MG63 (cell line): Measurements from ENCODE around the gene METAP2. TPM values are rescaled to one million over a fixed set of nuclear protein-coding genes. Genes with fewer than 3 reads are reported as not detected.
A peak's percentile ranks its signal among the peaks of the same experiment; 100 is the strongest.
"Not testable (repeated sequence)": the region's sequence is repeated elsewhere in the genome, so short reads cannot be mapped to it uniquely, and the experiment has no call there.

Experiments
- DNase-seq: peaks from one replicate; pipeline ENCODE4 v3.0.0-alpha.2; 2020
- H3K27me3 ChIP-seq: fragments of 250-450 bp; sonication (Bioruptor Pico); 2 replicates; pipeline ENCODE4 v1.5.1; 2020; ENCODE audit warnings: mild to moderate bottlenecking, moderate library complexity
- H3K36me3 ChIP-seq: fragments of 250-450 bp; sonication (Bioruptor Pico); 2 replicates; pipeline ENCODE4 v1.5.1; 2020; ENCODE audit warnings: mild to moderate bottlenecking, moderate library complexity
- H3K4me3 ChIP-seq: fragments of 250-450 bp; sonication (Bioruptor Pico); 2 replicates; pipeline ENCODE4 v1.5.1; 2020; ENCODE audit warnings: mild to moderate bottlenecking, moderate library complexity
- H3K9me3 ChIP-seq: fragments of 250-450 bp; sonication (Bioruptor Pico); 2 replicates; pipeline ENCODE4 v1.5.1; 2020; ENCODE audit warnings: mild to moderate bottlenecking, moderate library complexity
- total RNA-seq: library from RNA; depleted of rRNA; stranded (reverse); fragments of >200 nt; shearing (Covaris generic); gene quantifications from 2 replicates; pipeline ENCODE4 v1.2.3, GENCODE V29; 2014; ENCODE audit warnings: low replicate concordance; rRNA removed

The METAP2 gene
- total RNA-seq = 80.8 and 142 TPM in 2 replicates

- Histone ChIP-seq H3K4me3 (peak within 1 kb of the TSS; percentile 96), H3K27me3 (no peaks in the 10 kb centered on the region), H3K9me3 (no peaks in the 10 kb centered on the region), H3K36me3 (peaks cover 39% of the 10 kb centered on the region)
- peak; percentile 98 for DNase-seq
Measured at GRCh38 chr12:95473884-95474659, at the start of gene METAP2. METAP2 (plus strand) TSS chr12:95474152; CDS start chr12:95474180, 28 bp downstream.

GRCh38 chr12:95424271-95424994, 49.5 kb upstream of the METAP2 start:
- H3K9me3 ChIP-seq = no peaks in the 10 kb centered on the region
- H3K4me3 ChIP-seq = no peak overlapping the region
- no peak for DNase-seq
- no peaks in the 10 kb centered on the region for H3K36me3 ChIP-seq
- H3K27me3 ChIP-seq = no peaks in the 10 kb centered on the region

- no peak for DNase-seq
Measured at GRCh38 chr12:95429172-95429510, 44.8 kb upstream of the METAP2 start.

DNA sequence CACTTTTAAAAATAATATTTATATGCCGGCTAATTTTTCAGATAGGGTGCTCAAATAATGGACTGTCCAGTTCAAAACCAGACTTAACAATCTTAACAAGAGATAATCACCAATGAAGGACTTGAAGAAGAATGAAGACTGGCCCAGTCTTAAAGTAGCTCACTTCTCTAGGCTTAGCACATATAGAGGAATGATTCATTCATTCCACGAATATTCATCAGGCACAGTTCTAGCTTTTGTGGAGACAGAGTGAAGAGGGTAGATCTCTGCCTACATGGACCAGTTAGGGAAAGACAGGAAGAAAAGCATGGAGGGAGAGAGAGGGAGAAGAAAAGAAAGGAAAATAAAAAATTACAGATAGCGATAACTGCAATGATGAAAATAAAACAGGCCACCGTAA, 42.8 kb upstream of the METAP2 start:
- no peak for DNase-seq
- Histone ChIP-seq H3K27me3 (no peaks in the 10 kb centered on the region), H3K4me3 (no peak overlapping the region), H3K36me3 (no peaks in the 10 kb centered on the region), H3K9me3 (no peaks in the 10 kb centered on the region)

More at GRCh38 chr12:95429172-95429510, 44.8 kb upstream of the METAP2 start:
- Histone ChIP-seq H3K9me3 (no peaks in the 10 kb centered on the region), H3K4me3 (no peak overlapping the region), H3K27me3 (no peaks in the 10 kb centered on the region), H3K36me3 (no peaks in the 10 kb centered on the region)

DNA sequence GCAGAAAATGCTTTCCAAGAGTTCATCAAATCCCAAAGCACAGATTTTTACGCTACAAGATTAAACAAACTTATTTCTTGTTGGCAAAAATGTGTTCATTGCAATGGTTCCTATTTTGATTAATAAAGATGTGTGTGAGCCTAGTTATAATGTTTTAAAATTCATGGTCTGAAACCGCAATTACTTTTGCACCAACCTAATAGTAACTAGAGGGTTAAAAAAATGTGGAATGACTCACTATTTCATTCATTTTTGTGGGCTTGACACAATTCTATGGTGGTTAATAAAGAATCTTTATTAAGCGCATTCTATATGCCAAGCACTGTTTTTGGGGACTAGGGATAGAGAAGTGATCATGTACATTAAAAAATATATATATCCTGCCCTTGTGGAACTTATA, 38.6 kb upstream of the METAP2 start:
- H3K36me3 ChIP-seq = no peaks in the 10 kb centered on the region
- no peak for DNase-seq
- no peaks in the 10 kb centered on the region for H3K27me3 ChIP-seq
- H3K4me3 ChIP-seq = no peak overlapping the region
- H3K9me3 ChIP-seq = no peaks in the 10 kb centered on the region

- Histone ChIP-seq H3K36me3 (no peaks in the 10 kb centered on the region), H3K4me3 (no peak overlapping the region), H3K27me3 (no peaks in the 10 kb centered on the region), H3K9me3 (no peaks in the 10 kb centered on the region)
- DNase-seq = no peak
Measured at GRCh38 chr12:95437565-95437964, 36.4 kb upstream of the METAP2 start.

DNA sequence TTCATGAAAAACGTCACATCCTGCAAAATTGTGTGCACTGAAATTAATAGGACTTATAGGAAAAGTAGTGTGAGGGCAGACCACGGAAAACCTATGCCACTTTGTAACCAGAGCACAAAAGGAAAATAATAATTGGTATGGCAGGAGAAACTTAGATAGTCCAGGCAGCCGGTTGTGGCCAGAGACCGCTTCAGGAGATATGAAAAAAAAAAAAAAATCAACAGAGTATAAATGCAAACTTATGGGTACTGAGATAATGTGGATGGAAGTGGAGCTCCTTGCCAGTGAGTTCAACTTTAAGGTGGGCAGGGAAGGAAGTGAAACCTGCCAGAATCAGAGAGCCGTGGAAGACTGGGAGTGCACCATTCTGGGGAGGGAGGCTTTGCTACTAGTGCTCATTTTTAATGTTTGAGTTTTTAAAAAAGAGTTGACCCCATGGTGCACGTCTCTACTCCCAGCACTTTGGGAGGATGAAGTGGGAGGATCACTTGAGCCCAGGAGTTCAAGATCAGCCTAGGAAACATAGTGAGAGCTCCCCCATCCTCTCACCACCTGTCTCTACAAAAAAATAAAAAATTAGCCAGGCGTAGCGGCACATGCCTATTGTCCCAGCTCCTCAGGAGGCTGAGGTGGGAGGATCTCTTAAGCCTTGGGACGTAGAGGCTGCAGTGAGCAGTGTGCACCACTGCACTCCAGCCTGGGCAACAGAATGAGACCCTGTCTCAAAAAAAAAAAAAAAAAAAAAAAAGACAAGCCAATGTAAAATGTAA, 34.3 kb upstream of the METAP2 start:
- DNase-seq = no peak
- no peak overlapping the region for H3K4me3 ChIP-seq

DNA sequence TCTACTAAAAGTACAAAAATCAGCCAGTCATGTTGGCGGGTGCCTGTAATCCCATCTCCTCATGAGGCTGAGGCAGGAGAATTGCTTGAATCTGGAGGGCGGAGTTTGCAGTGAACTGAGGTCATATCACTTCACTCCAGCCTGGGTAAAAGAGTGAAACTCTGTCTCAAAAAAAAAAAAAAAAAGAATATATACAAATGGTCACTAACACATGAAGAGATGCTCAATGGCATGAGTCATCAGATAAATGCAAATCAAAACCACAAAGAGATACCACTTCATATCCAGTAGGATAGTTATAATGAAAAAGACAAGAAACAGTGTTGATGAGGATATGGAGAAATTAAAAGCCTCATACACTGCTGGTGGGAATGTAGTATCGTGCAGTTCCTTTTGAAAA, 33.6 kb upstream of the METAP2 start:
- Histone ChIP-seq H3K9me3 (no peaks in the 10 kb centered on the region), H3K36me3 (no peaks in the 10 kb centered on the region), H3K4me3 (no peak overlapping the region), H3K27me3 (no peaks in the 10 kb centered on the region)
- DNase-seq = peak; percentile 7

More for the DNA sequence above, 34.3 kb upstream of the METAP2 start:
- Histone ChIP-seq H3K36me3 (no peaks in the 10 kb centered on the region), H3K9me3 (no peaks in the 10 kb centered on the region), H3K27me3 (no peaks in the 10 kb centered on the region)

- no peak for DNase-seq
- no peaks in the 10 kb centered on the region for H3K27me3 ChIP-seq
- no peaks in the 10 kb centered on the region for H3K9me3 ChIP-seq
- no peak overlapping the region for H3K4me3 ChIP-seq
- no peaks in the 10 kb centered on the region for H3K36me3 ChIP-seq
Measured at GRCh38 chr12:95443459-95443858, 30.5 kb upstream of the METAP2 start.

DNA sequence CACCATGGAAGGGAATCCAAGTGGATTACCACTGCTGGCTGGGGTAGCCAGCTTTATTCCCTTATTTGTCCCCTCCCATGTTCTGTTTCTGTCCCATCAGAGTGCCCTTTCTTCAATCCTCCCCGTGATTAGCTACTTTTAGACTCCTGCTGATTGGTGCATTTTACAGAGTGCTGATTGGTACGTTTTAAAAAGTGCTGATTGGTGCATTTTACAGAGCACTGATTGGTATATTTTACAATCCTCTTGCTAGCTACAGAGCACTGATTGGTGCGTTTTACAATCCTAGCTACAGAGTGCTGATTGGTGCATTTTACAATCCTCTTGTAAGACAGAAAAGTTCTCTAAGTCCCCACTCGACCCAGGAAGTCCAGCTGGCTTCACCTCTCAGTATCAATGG, 28.9 kb upstream of the METAP2 start:
- H3K9me3 ChIP-seq, H3K36me3 ChIP-seq, H3K27me3 ChIP-seq, H3K4me3 ChIP-seq, DNase-seq: not testable (repeated sequence)

GRCh38 chr12:95445884-95446505, 28.0 kb upstream of the METAP2 start:
- Histone ChIP-seq H3K36me3 (no peaks in the 10 kb centered on the region), H3K4me3 (no peak overlapping the region), H3K27me3 (no peaks in the 10 kb centered on the region), H3K9me3 (no peaks in the 10 kb centered on the region)
- no peak for DNase-seq

DNA sequence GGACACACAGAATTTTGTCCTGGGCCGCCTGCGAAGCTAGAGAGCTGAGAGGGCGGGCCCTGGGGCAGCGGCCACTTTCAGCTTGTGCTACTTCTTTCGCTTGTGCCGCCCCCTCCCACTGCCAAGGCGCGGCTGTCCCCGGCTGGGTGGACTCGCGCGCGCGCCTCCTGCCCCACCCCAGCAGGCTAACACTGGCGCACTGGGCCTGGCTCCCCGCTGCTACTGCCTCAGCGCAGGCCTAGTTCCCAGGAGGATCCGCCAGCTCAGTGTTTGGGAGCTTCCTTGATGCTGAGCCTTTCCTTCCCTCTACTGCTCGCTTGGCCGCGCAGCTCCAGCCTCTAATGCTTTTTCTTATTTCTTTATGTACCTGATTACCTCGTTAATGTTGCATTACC, 27.4 kb upstream of the METAP2 start:
- H3K27me3 ChIP-seq = no peaks in the 10 kb centered on the region
- no peak for DNase-seq
- no peaks in the 10 kb centered on the region for H3K9me3 ChIP-seq
- H3K36me3 ChIP-seq = no peaks in the 10 kb centered on the region
- H3K4me3 ChIP-seq = no peak overlapping the region

GRCh38 chr12:95449656-95450055, 24.3 kb upstream of the METAP2 start:
- not testable (repeated sequence) for H3K27me3 ChIP-seq, H3K9me3 ChIP-seq, H3K36me3 ChIP-seq, H3K4me3 ChIP-seq, DNase-seq

- not testable (repeated sequence) for DNase-seq, H3K36me3 ChIP-seq, H3K4me3 ChIP-seq, H3K9me3 ChIP-seq, H3K27me3 ChIP-seq
Measured at GRCh38 chr12:95452501-95452900, 21.5 kb upstream of the METAP2 start.

DNA sequence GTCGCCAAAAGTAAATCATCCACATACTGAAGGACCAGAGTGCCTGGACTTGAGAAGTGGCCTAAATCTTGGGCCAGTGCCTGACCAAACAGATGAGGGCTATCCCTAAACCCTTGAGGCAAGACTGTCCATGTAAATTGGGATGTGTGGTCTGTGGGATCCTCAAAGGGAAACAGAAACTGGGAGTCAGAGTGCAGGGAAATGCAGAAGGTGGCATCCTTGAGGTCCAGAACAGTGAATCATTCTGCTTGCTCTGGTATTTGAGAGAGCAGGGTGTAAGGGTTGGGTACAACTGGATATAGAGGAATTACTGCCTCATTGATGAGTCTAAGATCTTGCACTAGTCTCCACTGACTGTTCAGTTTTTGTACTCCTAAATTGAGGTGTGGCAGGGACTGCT, 20.1 kb upstream of the METAP2 start:
- not testable (repeated sequence) for H3K36me3 ChIP-seq, H3K27me3 ChIP-seq, H3K4me3 ChIP-seq, H3K9me3 ChIP-seq, DNase-seq

DNA sequence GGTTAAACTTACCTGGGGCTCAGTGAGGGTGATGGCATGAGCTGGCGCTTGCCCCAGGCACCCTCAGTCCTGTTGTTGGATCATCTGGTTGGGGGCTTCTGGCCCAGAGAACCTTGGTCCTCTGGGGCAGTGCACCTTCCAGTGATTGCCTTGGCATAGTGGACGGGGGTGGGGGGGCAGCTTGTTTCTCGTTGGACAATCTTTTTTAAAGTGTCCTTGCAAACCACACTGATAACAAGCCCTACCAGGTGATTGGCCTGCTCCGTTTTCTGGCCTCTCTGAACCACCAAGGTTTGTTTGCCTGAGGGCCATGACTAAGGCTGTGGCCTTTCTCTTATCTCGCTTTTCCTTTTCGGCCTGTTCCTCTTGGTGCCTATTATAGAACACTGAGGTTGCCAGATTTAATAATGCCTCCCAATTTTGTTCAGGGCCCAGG, 19.2 kb upstream of the METAP2 start:
- H3K27me3 ChIP-seq, DNase-seq, H3K4me3 ChIP-seq, H3K9me3 ChIP-seq, H3K36me3 ChIP-seq: not testable (repeated sequence)

GRCh38 chr12:95457605-95458004, 16.3 kb upstream of the METAP2 start:
- not testable (repeated sequence) for H3K4me3 ChIP-seq, H3K36me3 ChIP-seq, H3K27me3 ChIP-seq, DNase-seq, H3K9me3 ChIP-seq
